Stimulated activated effector memory CD8-positive, alpha-beta T cell treated with anti-CD3 and anti-CD28 coated beads, Interleukin-12 subunit alpha, Interleukin-12 subunit beta, amount 100 ng/mL, for 72 hours (primary cell): ENCODE measurements around the gene IRF1.
A peak's percentile ranks its signal among the peaks of the same experiment; 100 is the strongest.

Experiments
- ATAC-seq: fragments of 150-1000 bp; cut with Tn5 transposase; 2 replicates; pipeline ENCODE4 v1.10.0; 2021
- DNase-seq, 2 donors: peaks; one replicate each; pipeline ENCODE4 v3.0.0; 2021 to 2022; ENCODE audit warnings: low spot score in 2 of 2
- H3K27ac Mint-ChIP-seq: one replicate; pipeline ENCODE4 v1.8.0; 2022; ENCODE audit warnings: mild to moderate bottlenecking, mixed read lengths
- H3K36me3 Mint-ChIP-seq: one replicate; pipeline ENCODE4 v1.8.0; 2022; ENCODE audit warnings: mild to moderate bottlenecking, mixed read lengths
- H3K4me1 Mint-ChIP-seq: one replicate; pipeline ENCODE4 v1.8.0; 2022; ENCODE audit warnings: mixed read lengths
- H3K4me3 Mint-ChIP-seq: one replicate; pipeline ENCODE4 v1.8.0; 2022; ENCODE audit warnings: mild to moderate bottlenecking, mixed read lengths
- H3K9me3 Mint-ChIP-seq: one replicate; pipeline ENCODE4 v1.8.0; 2022; ENCODE audit warnings: mixed read lengths

The IRF1 gene

GRCh38 chr5:132466433-132467286 lies 23.9 kb downstream of the IRF1 start:
- DNase-seq (peak; percentile 49 to 90), ATAC-seq (peak; percentile 79)
- H3K36me3 Mint-ChIP-seq, result peaks cover 39% of the 10 kb centered on the region
- no peaks in the 10 kb centered on the region for H3K9me3 Mint-ChIP-seq
- H3K4me1 Mint-ChIP-seq, result peaks cover 98% of the 10 kb centered on the region
- H3K27ac Mint-ChIP-seq, result peak overlapping the region; percentile 94
- H3K4me3 Mint-ChIP-seq, result peak overlapping the region; percentile 78

- Mint-ChIP-seq H3K4me1 (peaks cover 96% of the 10 kb centered on the region), H3K27ac (peak overlapping the region; percentile 94), H3K4me3 (peak overlapping the region; percentile 78), H3K36me3 (peaks cover 39% of the 10 kb centered on the region), H3K9me3 (no peaks in the 10 kb centered on the region)
- ATAC-seq (peak; percentile 3), DNase-seq (no peak)
Measured at GRCh38 chr5:132465059-132465707, 25.4 kb downstream of the IRF1 start.

GRCh38 chr5:132464156-132464939 lies 26.2 kb downstream of the IRF1 start:
- Mint-ChIP-seq H3K4me1 (peaks cover 96% of the 10 kb centered on the region), H3K27ac (peak overlapping the region; percentile 94), H3K9me3 (no peaks in the 10 kb centered on the region), H3K36me3 (peaks cover 45% of the 10 kb centered on the region), H3K4me3 (peak overlapping the region; percentile 78)
- ATAC-seq (peak; percentile 17), DNase-seq (peak in 1 of 2 donors; percentile 69)

- DNase-seq, result no peak
- H3K4me3 Mint-ChIP-seq, result peak overlapping the region; percentile 78
- no peak for ATAC-seq
- H3K27ac Mint-ChIP-seq, result peak overlapping the region; percentile 94
- no peaks in the 10 kb centered on the region for H3K9me3 Mint-ChIP-seq
- H3K36me3 Mint-ChIP-seq, result peaks cover 45% of the 10 kb centered on the region
- H3K4me1 Mint-ChIP-seq, result peaks cover 96% of the 10 kb centered on the region
Measured at GRCh38 chr5:132463811-132464155, 26.8 kb downstream of the IRF1 start.

GRCh38 chr5:132462856-132463745 lies 27.5 kb downstream of the IRF1 start:
- H3K27ac Mint-ChIP-seq, result peak overlapping the region; percentile 96

GRCh38 chr5:132462333-132462732 lies 28.2 kb downstream of the IRF1 start:
- DNase-seq (no peak), ATAC-seq (no peak)
- Mint-ChIP-seq H3K4me3 (no peak overlapping the region), H3K27ac (peak overlapping the region; percentile 96), H3K4me1 (peaks cover 96% of the 10 kb centered on the region), H3K9me3 (no peaks in the 10 kb centered on the region), H3K36me3 (peaks cover 47% of the 10 kb centered on the region)

More at GRCh38 chr5:132462856-132463745, 27.5 kb downstream of the IRF1 start:
- no peaks in the 10 kb centered on the region for H3K9me3 Mint-ChIP-seq
- H3K4me1 Mint-ChIP-seq, result peaks cover 96% of the 10 kb centered on the region
- ATAC-seq (no peak), DNase-seq (no peak)
- peak overlapping the region; percentile 78 for H3K4me3 Mint-ChIP-seq
- H3K36me3 Mint-ChIP-seq, result peaks cover 45% of the 10 kb centered on the region

- no peaks in the 10 kb centered on the region for H3K9me3 Mint-ChIP-seq
- H3K27ac Mint-ChIP-seq, result peak overlapping the region; percentile 96
- peaks cover 48% of the 10 kb centered on the region for H3K36me3 Mint-ChIP-seq
- no peak for ATAC-seq
- H3K4me3 Mint-ChIP-seq, result no peak overlapping the region
- no peak for DNase-seq
- peaks cover 96% of the 10 kb centered on the region for H3K4me1 Mint-ChIP-seq
Measured at GRCh38 chr5:132461569-132462070, 29.0 kb downstream of the IRF1 start.

GRCh38 chr5:132460846-132461568 lies 29.6 kb downstream of the IRF1 start:
- H3K36me3 Mint-ChIP-seq, result peaks cover 48% of the 10 kb centered on the region
- peaks cover 96% of the 10 kb centered on the region for H3K4me1 Mint-ChIP-seq
- ATAC-seq, result no peak
- DNase-seq, result no peak
- H3K9me3 Mint-ChIP-seq, result no peaks in the 10 kb centered on the region
- H3K4me3 Mint-ChIP-seq, result peak overlapping the region; percentile 3
- H3K27ac Mint-ChIP-seq, result peak overlapping the region; percentile 96

GRCh38 chr5:132459983-132460838 lies 30.4 kb downstream of the IRF1 start:
- Mint-ChIP-seq H3K4me3 (peak overlapping the region; percentile 69), H3K27ac (peak overlapping the region; percentile 96), H3K36me3 (peaks cover 45% of the 10 kb centered on the region), H3K4me1 (peaks cover 96% of the 10 kb centered on the region), H3K9me3 (no peaks in the 10 kb centered on the region)
- DNase-seq, result no peak
- ATAC-seq, result no peak

GRCh38 chr5:132459031-132459982 lies 31.3 kb downstream of the IRF1 start:
- H3K4me3 Mint-ChIP-seq, result peak overlapping the region; percentile 69
- peaks cover 96% of the 10 kb centered on the region for H3K4me1 Mint-ChIP-seq
- H3K27ac Mint-ChIP-seq, result peak overlapping the region; percentile 96

GRCh38 chr5:132458651-132459030 lies 31.9 kb downstream of the IRF1 start:
- DNase-seq, result no peak
- Mint-ChIP-seq H3K4me1 (peaks cover 96% of the 10 kb centered on the region), H3K27ac (peak overlapping the region; percentile 96), H3K9me3 (no peaks in the 10 kb centered on the region), H3K36me3 (peaks cover 35% of the 10 kb centered on the region), H3K4me3 (peak overlapping the region; percentile 69)
- peak; percentile 66 for ATAC-seq

More at GRCh38 chr5:132459031-132459982, 31.3 kb downstream of the IRF1 start:
- Mint-ChIP-seq H3K9me3 (no peaks in the 10 kb centered on the region), H3K36me3 (peaks cover 40% of the 10 kb centered on the region)
- DNase-seq (no peak), ATAC-seq (no peak)

GRCh38 chr5:132458226-132458560 lies 32.4 kb downstream of the IRF1 start:
- ATAC-seq (peak; percentile 52), DNase-seq (no peak)
- Mint-ChIP-seq H3K9me3 (no peaks in the 10 kb centered on the region), H3K27ac (peak overlapping the region; percentile 96), H3K36me3 (peaks cover 36% of the 10 kb centered on the region), H3K4me1 (peaks cover 96% of the 10 kb centered on the region), H3K4me3 (peak overlapping the region; percentile 69)
